HepG2 (cell line): ENCODE data around the gene ZBTB43. TPM values are rescaled to one million over a fixed set of nuclear protein-coding genes. Genes with fewer than 3 reads are reported as not detected.

Source experiments
- ATAC-seq: fragments of 200-7000 bp; cut with Tn5 transposase; 3 replicates; pipeline ENCODE4 v1.9.1; 2020; ENCODE audit warnings: mild to moderate bottlenecking, moderate library complexity
- BruUV-seq: library from RNA; stranded (reverse); fragments of 400-500 nt; replicated peaks from 2 replicates; lab custom pipeline; 2021; lab: Mats Ljungman, UMichigan
- CTCF ChIA-PET: fragments of 300-600 bp; formaldehyde crosslinking; extraction: SDS; loops from one replicate; lab custom pipeline; 2021; ENCODE audit warnings: low total read pairs, inconsistent platforms, low intra/inter-chr PET ratio; lab: Yijun Ruan, JAX
- POLR2A ChIA-PET: fragments of 350-600 bp; sonication (Branson Sonifier 250); formaldehyde crosslinking; loops from one replicate; lab custom pipeline; 2020; ENCODE audit warnings: antibody characterized with exemption, inconsistent platforms; lab: Yijun Ruan, JAX
- DNase-seq: peaks from one replicate; pipeline ENCODE4 v3.0.0-alpha.2; 2015; ENCODE audit warnings: low spot score
- FAIRE-seq: peaks from 3 replicates; lab custom pipeline; 2011; peaks lifted over from hg19 to GRCh38; lab: Jason Lieb, UNC
- H2AFZ ChIP-seq: one replicate; pipeline ENCODE4 v1.6.1; 2011; ENCODE audit warnings: low read length, inconsistent platforms
- H3K27ac ChIP-seq: fragments of 300-600 bp; 3 replicates; pipeline ENCODE4 v1.8.0; 2011; ENCODE audit warnings: mixed run types, mild to moderate bottlenecking, mixed read lengths, low read length, inconsistent platforms; ENCODE audit not compliant: insufficient read depth; ENCODE audit errors: extremely low read length
- H3K27me3 ChIP-seq, 2 experiments: fragments of 200-600 bp in 1 of 2; 2 replicates in 1 of 2; 3 replicates in 1 of 2; pipeline versions ENCODE4 v1.6.0 to v1.8.0; 2011; ENCODE audit warnings: low read length in 2 of 2, mild to moderate bottlenecking in 2 of 2, moderate library complexity in 2 of 2, inconsistent platforms in 1 of 2; ENCODE audit not compliant: insufficient read depth in 2 of 2, control insufficient read depth in 1 of 2
- H3K36me3 ChIP-seq, 2 experiments: fragments of 200-600 bp in 1 of 2; replicated peaks in 1 of 2; 2 replicates in 1 of 2; 3 replicates in 1 of 2; pipeline versions ENCODE4 v1.5.1 to v1.8.0; 2011; ENCODE audit warnings: low read length in 2 of 2, inconsistent platforms in 1 of 2; ENCODE audit not compliant: insufficient read depth in 2 of 2, control insufficient read depth in 1 of 2
- H3K4me1 ChIP-seq: 2 replicates; pipeline ENCODE4 v1.5.1; 2012; ENCODE audit warnings: low read length, inconsistent platforms; ENCODE audit not compliant: insufficient read depth
- H3K4me2 ChIP-seq: 2 replicates; pipeline ENCODE4 v1.6.0; 2011; ENCODE audit warnings: low read depth, low read length, inconsistent platforms
- H3K4me3 ChIP-seq, 3 experiments: fragments of 200-600 bp in 1 of 3; sonication (generic), shearing (Covaris generic) in 1 of 3; replicated peaks in 1 of 3; 2 replicates each; pipeline ENCODE4 v1.5.1; 2011 to 2016; ENCODE audit warnings: low read length in 3 of 3, inconsistent platforms in 2 of 3, low read depth in 2 of 3, mild to moderate bottlenecking in 2 of 3, control low read depth in 1 of 3, mixed read lengths in 1 of 3; ENCODE audit not compliant: insufficient read depth in 1 of 3
- H3K79me2 ChIP-seq: one replicate; pipeline ENCODE4 v1.6.1; 2011; ENCODE audit warnings: low read length, inconsistent platforms; ENCODE audit not compliant: insufficient read depth
- H3K9ac ChIP-seq: 2 replicates; pipeline ENCODE4 v1.6.0; 2011; ENCODE audit warnings: mild to moderate bottlenecking, low read depth, low read length, inconsistent platforms; ENCODE audit not compliant: insufficient read depth
- H3K9me3 ChIP-seq: 2 replicates; pipeline ENCODE4 v1.5.1; 2012; ENCODE audit warnings: mild to moderate bottlenecking, low read length
- H4K20me1 ChIP-seq: 2 replicates; pipeline ENCODE4 v1.6.0; 2011; ENCODE audit warnings: inconsistent platforms, mild to moderate bottlenecking, low read length, moderate library complexity; ENCODE audit not compliant: insufficient read depth
- HNRNPL ChIP-seq: fragments of 200-400 bp; formaldehyde crosslinking; IDR thresholded peaks from 2 replicates; pipeline ENCODE4 v1.6.1; 2017; ENCODE audit warnings: mild to moderate bottlenecking, low read depth, low read length
- HOXA3 ChIP-seq: sonication (generic); formaldehyde crosslinking; IDR thresholded peaks from 2 replicates; pipeline ENCODE4 v1.5.0; 2020; ENCODE audit warnings: missing genetic modification reagents
- KAT2B ChIP-seq: fragments of 150-350 bp; IDR thresholded peaks from 2 replicates; pipeline ENCODE4 v1.6.1; 2014; ENCODE audit warnings: low read depth, low read length, borderline replicate concordance
- KLF15 ChIP-seq: sonication (generic); formaldehyde crosslinking; IDR thresholded peaks from 2 replicates; pipeline ENCODE4 v1.8.1; 2023; ENCODE audit warnings: borderline replicate concordance, mild to moderate bottlenecking, inconsistent platforms, missing genetic modification reagents, mixed read lengths
- NCOR1 ChIP-seq: fragments of 200-600 bp; sonication (generic); IDR thresholded peaks from 2 replicates; pipeline ENCODE4 v1.7.0; 2017; ENCODE audit warnings: antibody characterized with exemption, low read length, borderline replicate concordance
- TSC22D2 ChIP-seq: sonication (generic); formaldehyde crosslinking; IDR thresholded peaks from 2 replicates; pipeline ENCODE4 v1.5.1; 2020; ENCODE audit warnings: missing genetic modification reagents, mild to moderate bottlenecking, borderline replicate concordance
- ZKSCAN1 ChIP-seq: fragments of 150-350 bp; IDR thresholded peaks from 2 replicates; pipeline ENCODE4 v1.6.1; 2014; ENCODE audit warnings: low read length
- ZNF317 ChIP-seq: sonication (generic); formaldehyde crosslinking; IDR thresholded peaks from 2 replicates; pipeline ENCODE4 v1.5.0; 2020; ENCODE audit warnings: mild to moderate bottlenecking, missing genetic modification reagents
- ZNF75D ChIP-seq: sonication (generic); formaldehyde crosslinking; IDR thresholded peaks from 2 replicates; pipeline ENCODE4 v1.8.1; 2023; ENCODE audit warnings: missing genetic modification reagents, mild to moderate bottlenecking, borderline replicate concordance
- ZNF768 ChIP-seq: sonication (generic); formaldehyde crosslinking; IDR thresholded peaks from 2 replicates; pipeline ENCODE4 v1.4.0; 2020; ENCODE audit warnings: missing genetic modification reagents
- WGBS: methylation state at CpG from one replicate; pipeline ENCODE4 v1.1.6; 2017; ENCODE audit warnings: low lambda C conversion rate; 5-methylcytosine and 5-hydroxymethylcytosine counted together
- in situ Hi-C: cut with HindIII; loops from 2 replicates; pipeline ENCODE4 v1.10.0; 2017; ENCODE audit warnings: low pct_unique_long_range_greater_than_20kb; ENCODE audit not compliant: extremely low pct_ligation_motif_present
- intact Hi-C: fragments of 100-400 bp; cut with micrococcal nuclease; formaldehyde crosslinking; loops from one replicate; pipeline ENCODE4 v1.10.0; 2022; ENCODE audit not compliant: unreplicated experiment
- polyA plus RNA-seq, 8 experiments: library from polyadenylated mRNA; depleted of rRNA in 3 of 8; stranded (reverse) in 7 of 8; unstranded in 1 of 8; fragments of >200 nt; fragmentation: Illumina TruSeq in 4 of 8; extraction: Trizol in 4 of 8; gene quantifications; 2 replicates each; pipeline versions ENCODE4 v1.2.1 to v1.2.3, GENCODE V29; 2011 to 2016; ENCODE audit warnings: low read depth in 4 of 8, missing spikeins in 1 of 8, mixed read lengths in 1 of 8; ENCODE audit not compliant: insufficient read depth in 1 of 8
- total RNA-seq, 5 experiments: library from RNA; depleted of rRNA; stranded (reverse); fragments of >200 nt; fragmentation: Illumina TruSeq; extraction: Trizol; gene quantifications; 2 replicates each; pipeline ENCODE4 v1.2.3, GENCODE V29; 2016; ENCODE audit warnings: low read depth in 1 of 5
- TF ChIP-seq, protein P1 (sequence below): sonication (generic); formaldehyde crosslinking; IDR thresholded peaks from 2 replicates; pipeline ENCODE4 v1.4.0; 2020; ENCODE audit warnings: low read depth, missing genetic modification reagents
- TF ChIP-seq, protein P2 (sequence below): sonication (generic); formaldehyde crosslinking; IDR thresholded peaks from 2 replicates; pipeline ENCODE4 v1.4.0; 2020; ENCODE audit warnings: missing genetic modification reagents
- TF ChIP-seq, protein P3 (sequence below): sonication (generic); formaldehyde crosslinking; IDR thresholded peaks from 2 replicates; pipeline ENCODE4 v1.4.0; 2020; ENCODE audit warnings: missing genetic modification reagents
- TF ChIP-seq, protein P4 (sequence below): sonication (generic); formaldehyde crosslinking; IDR thresholded peaks from 2 replicates; pipeline ENCODE4 v1.5.0; 2020; ENCODE audit warnings: mild to moderate bottlenecking, missing genetic modification reagents

Gene ZBTB43
- total and polyA plus RNA-seq, 2 of the 13 experiments (the other 11 are each of a cell fraction or from before 2014, with no cell fraction given): 7.1 to 31.4 TPM

DNA sequence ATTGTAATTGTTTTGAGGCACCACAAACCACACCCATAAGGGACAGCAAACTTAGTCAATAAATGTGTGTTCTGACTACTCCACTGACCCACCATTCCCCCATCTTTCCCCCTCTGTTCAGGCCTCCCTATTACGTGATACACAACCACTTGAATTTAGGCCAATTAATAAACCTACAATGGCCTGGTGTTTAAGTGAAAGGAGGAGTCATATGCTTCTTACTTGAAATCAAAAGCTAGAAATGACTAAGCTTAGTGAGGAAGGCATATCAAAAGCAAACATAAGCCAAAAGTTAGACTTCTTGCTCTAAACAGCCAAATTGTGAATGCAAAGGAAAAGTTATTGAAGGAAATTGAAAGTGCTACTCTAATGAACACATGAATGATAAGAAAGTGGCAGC, 14.6 kb downstream of the ZBTB43 start:
- H3K27ac ChIP-seq: no peak overlapping the region
- no TSS peak for BruUV-seq
- intact Hi-C loops: no loop called here
- TF ChIP-seq ZKSCAN1 (no peak), HNRNPL (no peak), ZNF75D (CRISPR knock-in tag) (no peak), ZNF317 (no peak), KLF15 (CRISPR knock-in tag) (no peak), KAT2B (no peak), TSC22D2 (CRISPR knock-in tag) (no peak), HOXA3 (CRISPR knock-in tag) (no peak), NCOR1 (no peak), ZNF768 (no peak)
- TF ChIP-seq, protein P1, sequence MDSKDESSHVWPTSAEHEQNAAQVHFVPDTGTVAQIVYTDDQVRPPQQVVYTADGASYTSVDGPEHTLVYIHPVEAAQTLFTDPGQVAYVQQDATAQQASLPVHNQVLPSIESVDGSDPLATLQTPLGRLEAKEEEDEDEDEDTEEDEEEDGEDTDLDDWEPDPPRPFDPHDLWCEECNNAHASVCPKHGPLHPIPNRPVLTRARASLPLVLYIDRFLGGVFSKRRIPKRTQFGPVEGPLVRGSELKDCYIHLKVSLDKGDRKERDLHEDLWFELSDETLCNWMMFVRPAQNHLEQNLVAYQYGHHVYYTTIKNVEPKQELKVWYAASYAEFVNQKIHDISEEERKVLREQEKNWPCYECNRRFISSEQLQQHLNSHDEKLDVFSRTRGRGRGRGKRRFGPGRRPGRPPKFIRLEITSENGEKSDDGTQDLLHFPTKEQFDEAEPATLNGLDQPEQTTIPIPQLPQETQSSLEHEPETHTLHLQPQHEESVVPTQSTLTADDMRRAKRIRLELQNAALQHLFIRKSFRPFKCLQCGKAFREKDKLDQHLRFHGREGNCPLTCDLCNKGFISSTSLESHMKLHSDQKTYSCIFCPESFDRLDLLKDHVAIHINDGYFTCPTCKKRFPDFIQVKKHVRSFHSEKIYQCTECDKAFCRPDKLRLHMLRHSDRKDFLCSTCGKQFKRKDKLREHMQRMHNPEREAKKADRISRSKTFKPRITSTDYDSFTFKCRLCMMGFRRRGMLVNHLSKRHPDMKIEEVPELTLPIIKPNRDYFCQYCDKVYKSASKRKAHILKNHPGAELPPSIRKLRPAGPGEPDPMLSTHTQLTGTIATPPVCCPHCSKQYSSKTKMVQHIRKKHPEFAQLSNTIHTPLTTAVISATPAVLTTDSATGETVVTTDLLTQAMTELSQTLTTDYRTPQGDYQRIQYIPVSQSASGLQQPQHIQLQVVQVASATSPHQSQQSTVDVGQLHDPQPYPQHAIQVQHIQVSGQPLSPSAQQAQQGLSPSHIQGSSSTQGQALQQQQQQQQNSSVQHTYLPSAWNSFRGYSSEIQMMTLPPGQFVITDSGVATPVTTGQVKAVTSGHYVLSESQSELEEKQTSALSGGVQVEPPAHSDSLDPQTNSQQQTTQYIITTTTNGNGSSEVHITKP (CRISPR knock-in tag): no peak
- TF ChIP-seq, protein P2, sequence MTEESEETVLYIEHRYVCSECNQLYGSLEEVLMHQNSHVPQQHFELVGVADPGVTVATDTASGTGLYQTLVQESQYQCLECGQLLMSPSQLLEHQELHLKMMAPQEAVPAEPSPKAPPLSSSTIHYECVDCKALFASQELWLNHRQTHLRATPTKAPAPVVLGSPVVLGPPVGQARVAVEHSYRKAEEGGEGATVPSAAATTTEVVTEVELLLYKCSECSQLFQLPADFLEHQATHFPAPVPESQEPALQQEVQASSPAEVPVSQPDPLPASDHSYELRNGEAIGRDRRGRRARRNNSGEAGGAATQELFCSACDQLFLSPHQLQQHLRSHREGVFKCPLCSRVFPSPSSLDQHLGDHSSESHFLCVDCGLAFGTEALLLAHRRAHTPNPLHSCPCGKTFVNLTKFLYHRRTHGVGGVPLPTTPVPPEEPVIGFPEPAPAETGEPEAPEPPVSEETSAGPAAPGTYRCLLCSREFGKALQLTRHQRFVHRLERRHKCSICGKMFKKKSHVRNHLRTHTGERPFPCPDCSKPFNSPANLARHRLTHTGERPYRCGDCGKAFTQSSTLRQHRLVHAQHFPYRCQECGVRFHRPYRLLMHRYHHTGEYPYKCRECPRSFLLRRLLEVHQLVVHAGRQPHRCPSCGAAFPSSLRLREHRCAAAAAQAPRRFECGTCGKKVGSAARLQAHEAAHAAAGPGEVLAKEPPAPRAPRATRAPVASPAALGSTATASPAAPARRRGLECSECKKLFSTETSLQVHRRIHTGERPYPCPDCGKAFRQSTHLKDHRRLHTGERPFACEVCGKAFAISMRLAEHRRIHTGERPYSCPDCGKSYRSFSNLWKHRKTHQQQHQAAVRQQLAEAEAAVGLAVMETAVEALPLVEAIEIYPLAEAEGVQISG (CRISPR knock-in tag): no peak
- TF ChIP-seq, protein P3, sequence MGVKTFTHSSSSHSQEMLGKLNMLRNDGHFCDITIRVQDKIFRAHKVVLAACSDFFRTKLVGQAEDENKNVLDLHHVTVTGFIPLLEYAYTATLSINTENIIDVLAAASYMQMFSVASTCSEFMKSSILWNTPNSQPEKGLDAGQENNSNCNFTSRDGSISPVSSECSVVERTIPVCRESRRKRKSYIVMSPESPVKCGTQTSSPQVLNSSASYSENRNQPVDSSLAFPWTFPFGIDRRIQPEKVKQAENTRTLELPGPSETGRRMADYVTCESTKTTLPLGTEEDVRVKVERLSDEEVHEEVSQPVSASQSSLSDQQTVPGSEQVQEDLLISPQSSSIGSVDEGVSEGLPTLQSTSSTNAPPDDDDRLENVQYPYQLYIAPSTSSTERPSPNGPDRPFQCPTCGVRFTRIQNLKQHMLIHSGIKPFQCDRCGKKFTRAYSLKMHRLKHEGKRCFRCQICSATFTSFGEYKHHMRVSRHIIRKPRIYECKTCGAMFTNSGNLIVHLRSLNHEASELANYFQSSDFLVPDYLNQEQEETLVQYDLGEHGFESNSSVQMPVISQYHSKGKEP: no peak
- TF ChIP-seq, protein P4, sequence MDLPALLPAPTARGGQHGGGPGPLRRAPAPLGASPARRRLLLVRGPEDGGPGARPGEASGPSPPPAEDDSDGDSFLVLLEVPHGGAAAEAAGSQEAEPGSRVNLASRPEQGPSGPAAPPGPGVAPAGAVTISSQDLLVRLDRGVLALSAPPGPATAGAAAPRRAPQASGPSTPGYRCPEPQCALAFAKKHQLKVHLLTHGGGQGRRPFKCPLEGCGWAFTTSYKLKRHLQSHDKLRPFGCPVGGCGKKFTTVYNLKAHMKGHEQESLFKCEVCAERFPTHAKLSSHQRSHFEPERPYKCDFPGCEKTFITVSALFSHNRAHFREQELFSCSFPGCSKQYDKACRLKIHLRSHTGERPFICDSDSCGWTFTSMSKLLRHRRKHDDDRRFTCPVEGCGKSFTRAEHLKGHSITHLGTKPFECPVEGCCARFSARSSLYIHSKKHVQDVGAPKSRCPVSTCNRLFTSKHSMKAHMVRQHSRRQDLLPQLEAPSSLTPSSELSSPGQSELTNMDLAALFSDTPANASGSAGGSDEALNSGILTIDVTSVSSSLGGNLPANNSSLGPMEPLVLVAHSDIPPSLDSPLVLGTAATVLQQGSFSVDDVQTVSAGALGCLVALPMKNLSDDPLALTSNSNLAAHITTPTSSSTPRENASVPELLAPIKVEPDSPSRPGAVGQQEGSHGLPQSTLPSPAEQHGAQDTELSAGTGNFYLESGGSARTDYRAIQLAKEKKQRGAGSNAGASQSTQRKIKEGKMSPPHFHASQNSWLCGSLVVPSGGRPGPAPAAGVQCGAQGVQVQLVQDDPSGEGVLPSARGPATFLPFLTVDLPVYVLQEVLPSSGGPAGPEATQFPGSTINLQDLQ (CRISPR knock-in tag): no peak

More for the DNA sequence above, 14.6 kb downstream of the ZBTB43 start:
- no peak overlapping the region for H3K9ac ChIP-seq
- H3K27me3 ChIP-seq: no peaks in the 10 kb centered on the region
- H3K4me1 ChIP-seq: peaks cover 12% of the 10 kb centered on the region
- H4K20me1 ChIP-seq: no peaks in the 10 kb centered on the region; the same call in 1 of the 2 replicates
- ChIA-PET POLR2A (no interaction called here), CTCF (no interaction called here)
- H3K79me2 ChIP-seq: peaks cover 56% of the 10 kb centered on the region
- in situ Hi-C loops: no loop called here
- ATAC-seq (no peak), DNase-seq (no peak), FAIRE-seq (no peak)
- no peak overlapping the region for H2AFZ ChIP-seq
- H3K9me3 ChIP-seq: peaks cover 27% of the 10 kb centered on the region
- WGBS: 100% methylated on average over 1 of the region's 1 CpG
- H3K4me3 ChIP-seq: no peak overlapping the region
- H3K4me2 ChIP-seq: no peak overlapping the region
- H3K36me3 ChIP-seq: peaks cover 1 to 26% of the 10 kb centered on the region in 2 experiments; a peak in 4 of 5 replicates
